HepG2 (cell line): Measurements from ENCODE around the gene STUB1. TPM values are rescaled to one million over a fixed set of nuclear protein-coding genes. Genes with fewer than 3 reads are reported as not detected.
A peak's percentile ranks its signal among the peaks of the same experiment; 100 is the strongest.

Experiments
- ATAC-seq: fragments of 200-7000 bp; cut with Tn5 transposase; 3 replicates; pipeline ENCODE4 v1.9.1; 2020; ENCODE audit warnings: mild to moderate bottlenecking, moderate library complexity
- BruUV-seq: library from RNA; stranded (reverse); fragments of 400-500 nt; replicated peaks from 2 replicates; lab custom pipeline; 2021; lab: Mats Ljungman, UMichigan
- CTCF ChIA-PET: fragments of 300-600 bp; formaldehyde crosslinking; extraction: SDS; loops from one replicate; lab custom pipeline; 2021; ENCODE audit warnings: low total read pairs, inconsistent platforms, low intra/inter-chr PET ratio; lab: Yijun Ruan, JAX
- POLR2A ChIA-PET: fragments of 350-600 bp; sonication (Branson Sonifier 250); formaldehyde crosslinking; loops from one replicate; lab custom pipeline; 2020; ENCODE audit warnings: antibody characterized with exemption, inconsistent platforms; lab: Yijun Ruan, JAX
- DNase-seq: peaks from one replicate; pipeline ENCODE4 v3.0.0-alpha.2; 2015; ENCODE audit warnings: low spot score
- FAIRE-seq: peaks from 3 replicates; lab custom pipeline; 2011; peaks lifted over from hg19 to GRCh38; lab: Jason Lieb, UNC
- H2AFZ ChIP-seq: one replicate; pipeline ENCODE4 v1.6.1; 2011; ENCODE audit warnings: low read length, inconsistent platforms
- H3K27ac ChIP-seq: fragments of 300-600 bp; 3 replicates; pipeline ENCODE4 v1.8.0; 2011; ENCODE audit warnings: mixed run types, mild to moderate bottlenecking, mixed read lengths, low read length, inconsistent platforms; ENCODE audit not compliant: insufficient read depth; ENCODE audit errors: extremely low read length
- H3K27me3 ChIP-seq, 2 experiments: fragments of 200-600 bp in 1 of 2; 2 replicates in 1 of 2; 3 replicates in 1 of 2; pipeline versions ENCODE4 v1.6.0 to v1.8.0; 2011; ENCODE audit warnings: low read length in 2 of 2, mild to moderate bottlenecking in 2 of 2, moderate library complexity in 2 of 2, inconsistent platforms in 1 of 2; ENCODE audit not compliant: insufficient read depth in 2 of 2, control insufficient read depth in 1 of 2
- H3K36me3 ChIP-seq, 2 experiments: fragments of 200-600 bp in 1 of 2; replicated peaks in 1 of 2; 2 replicates in 1 of 2; 3 replicates in 1 of 2; pipeline versions ENCODE4 v1.5.1 to v1.8.0; 2011; ENCODE audit warnings: low read length in 2 of 2, inconsistent platforms in 1 of 2; ENCODE audit not compliant: insufficient read depth in 2 of 2, control insufficient read depth in 1 of 2
- H3K4me1 ChIP-seq: 2 replicates; pipeline ENCODE4 v1.5.1; 2012; ENCODE audit warnings: low read length, inconsistent platforms; ENCODE audit not compliant: insufficient read depth
- H3K4me2 ChIP-seq: 2 replicates; pipeline ENCODE4 v1.6.0; 2011; ENCODE audit warnings: low read depth, low read length, inconsistent platforms
- H3K4me3 ChIP-seq, 3 experiments: fragments of 200-600 bp in 1 of 3; sonication (generic), shearing (Covaris generic) in 1 of 3; replicated peaks in 1 of 3; 2 replicates each; pipeline ENCODE4 v1.5.1; 2011 to 2016; ENCODE audit warnings: low read length in 3 of 3, inconsistent platforms in 2 of 3, low read depth in 2 of 3, mild to moderate bottlenecking in 2 of 3, control low read depth in 1 of 3, mixed read lengths in 1 of 3; ENCODE audit not compliant: insufficient read depth in 1 of 3
- H3K79me2 ChIP-seq: one replicate; pipeline ENCODE4 v1.6.1; 2011; ENCODE audit warnings: low read length, inconsistent platforms; ENCODE audit not compliant: insufficient read depth
- H3K9ac ChIP-seq: 2 replicates; pipeline ENCODE4 v1.6.0; 2011; ENCODE audit warnings: mild to moderate bottlenecking, low read depth, low read length, inconsistent platforms; ENCODE audit not compliant: insufficient read depth
- H3K9me3 ChIP-seq: 2 replicates; pipeline ENCODE4 v1.5.1; 2012; ENCODE audit warnings: mild to moderate bottlenecking, low read length
- H4K20me1 ChIP-seq: 2 replicates; pipeline ENCODE4 v1.6.0; 2011; ENCODE audit warnings: inconsistent platforms, mild to moderate bottlenecking, low read length, moderate library complexity; ENCODE audit not compliant: insufficient read depth
- ARID3A ChIP-seq: IDR thresholded peaks from 2 replicates; pipeline ENCODE4 v1.6.1; 2012; ENCODE audit warnings: low read depth, low read length, improper control_type of control experiment
- BATF2 ChIP-seq: sonication (generic); formaldehyde crosslinking; IDR thresholded peaks from 2 replicates; pipeline ENCODE4 v1.8.0; 2022; ENCODE audit warnings: mild to moderate bottlenecking, missing genetic modification reagents, moderate library complexity
- CENPX ChIP-seq: sonication (generic); formaldehyde crosslinking; IDR thresholded peaks from 2 replicates; pipeline ENCODE4 v1.9.0; 2021; ENCODE audit warnings: mild to moderate bottlenecking, missing genetic modification reagents, moderate library complexity
- FOXK1 ChIP-seq: sonication (generic); formaldehyde crosslinking; IDR thresholded peaks from 2 replicates; pipeline ENCODE4 v1.4.0; 2020; ENCODE audit warnings: low read depth, missing genetic modification reagents, borderline replicate concordance
- HBP1 ChIP-seq: IDR thresholded peaks from 2 replicates; pipeline ENCODE4 v1.6.1; 2016; ENCODE audit warnings: low read depth, control low read depth
- HDAC2 ChIP-seq: sonication (generic); formaldehyde crosslinking; IDR thresholded peaks from 2 replicates; pipeline ENCODE4 v1.4.0; 2020; ENCODE audit warnings: missing genetic modification reagents
- IKZF4 ChIP-seq: sonication (generic); formaldehyde crosslinking; IDR thresholded peaks from 2 replicates; pipeline ENCODE4 v1.5.1; 2020; ENCODE audit warnings: borderline replicate concordance, mild to moderate bottlenecking, low read depth, missing genetic modification reagents; ENCODE audit errors: not compliant biosample characterization
- KDM5B ChIP-seq: sonication (generic); formaldehyde crosslinking; IDR thresholded peaks from 2 replicates; pipeline ENCODE4 v1.4.0; 2020; ENCODE audit warnings: missing genetic modification reagents, mild to moderate bottlenecking, borderline replicate concordance
- NCOA1 ChIP-seq: sonication (generic); formaldehyde crosslinking; IDR thresholded peaks from 2 replicates; pipeline ENCODE4 v1.9.0; 2021; ENCODE audit warnings: missing genetic modification reagents
- PAF1 ChIP-seq: IDR thresholded peaks from 2 replicates; pipeline ENCODE4 v1.6.1; 2016; ENCODE audit warnings: missing genetic modification reagents, missing compliant biosample characterization
- PTBP1 ChIP-seq: fragments of 200-400 bp; formaldehyde crosslinking; IDR thresholded peaks from 2 replicates; pipeline ENCODE4 v1.6.1; 2018; ENCODE audit warnings: low read length, low read depth; ENCODE audit not compliant: poor library complexity, severe bottlenecking
- SAFB2 ChIP-seq: sonication (generic); formaldehyde crosslinking; IDR thresholded peaks from 2 replicates; pipeline ENCODE4 v1.5.1; 2020; ENCODE audit warnings: missing genetic modification reagents, low read depth, mild to moderate bottlenecking, borderline replicate concordance
- TSC22D2 ChIP-seq: sonication (generic); formaldehyde crosslinking; IDR thresholded peaks from 2 replicates; pipeline ENCODE4 v1.5.1; 2020; ENCODE audit warnings: missing genetic modification reagents, mild to moderate bottlenecking, borderline replicate concordance
- ZNF180 ChIP-seq: sonication (generic); formaldehyde crosslinking; IDR thresholded peaks from 2 replicates; pipeline ENCODE4 v1.4.0; 2020; ENCODE audit warnings: low read depth, missing genetic modification reagents, borderline replicate concordance
- ZNF274 ChIP-seq: sonication (generic); formaldehyde crosslinking; IDR thresholded peaks from 2 replicates; pipeline ENCODE4 v1.5.1; 2020; ENCODE audit warnings: mild to moderate bottlenecking, missing genetic modification reagents
- ZNF703 ChIP-seq: sonication (generic); formaldehyde crosslinking; IDR thresholded peaks from 2 replicates; pipeline ENCODE4 v1.5.1; 2020; ENCODE audit warnings: missing genetic modification reagents, mild to moderate bottlenecking, moderate library complexity, borderline replicate concordance
- ZSCAN21 ChIP-seq: sonication (generic); formaldehyde crosslinking; IDR thresholded peaks from 2 replicates; pipeline ENCODE4 v1.8.0; 2022; ENCODE audit warnings: mild to moderate bottlenecking, missing genetic modification reagents, moderate library complexity, borderline replicate concordance
- WGBS: methylation state at CpG from one replicate; pipeline ENCODE4 v1.1.6; 2017; ENCODE audit warnings: low lambda C conversion rate; 5-methylcytosine and 5-hydroxymethylcytosine counted together
- in situ Hi-C: cut with HindIII; loops from 2 replicates; pipeline ENCODE4 v1.10.0; 2017; ENCODE audit warnings: low pct_unique_long_range_greater_than_20kb; ENCODE audit not compliant: extremely low pct_ligation_motif_present
- intact Hi-C: fragments of 100-400 bp; cut with micrococcal nuclease; formaldehyde crosslinking; loops from one replicate; pipeline ENCODE4 v1.10.0; 2022; ENCODE audit not compliant: unreplicated experiment
- polyA plus RNA-seq, 8 experiments: library from polyadenylated mRNA; depleted of rRNA in 3 of 8; stranded (reverse) in 7 of 8; unstranded in 1 of 8; fragments of >200 nt; fragmentation: Illumina TruSeq in 4 of 8; extraction: Trizol in 4 of 8; gene quantifications; 2 replicates each; pipeline versions ENCODE4 v1.2.1 to v1.2.3, GENCODE V29; 2011 to 2016; ENCODE audit warnings: low read depth in 4 of 8, missing spikeins in 1 of 8, mixed read lengths in 1 of 8; ENCODE audit not compliant: insufficient read depth in 1 of 8
- total RNA-seq, 5 experiments: library from RNA; depleted of rRNA; stranded (reverse); fragments of >200 nt; fragmentation: Illumina TruSeq; extraction: Trizol; gene quantifications; 2 replicates each; pipeline ENCODE4 v1.2.3, GENCODE V29; 2016; ENCODE audit warnings: low read depth in 1 of 5
- TF ChIP-seq, protein P1 (sequence below): sonication (generic); formaldehyde crosslinking; IDR thresholded peaks from 2 replicates; pipeline ENCODE4 v1.4.0; 2020; ENCODE audit warnings: missing genetic modification reagents

Gene STUB1
- total and polyA plus RNA-seq, 2 of the 13 experiments (the other 11 are each of a cell fraction or from before 2014, with no cell fraction given), result 52.9 to 78.2 TPM

- peak; percentile 2 for ATAC-seq
- intact Hi-C loops, result no loop called here
- no TSS peak for BruUV-seq
- TF ChIP-seq SAFB2 (CRISPR knock-in tag), result no peak
- TF ChIP-seq TSC22D2 (CRISPR knock-in tag), result no peak
- 0 out of 2 replicates have a peak, but pooled peaks have one; percentile 10 for TF ChIP-seq KDM5B (CRISPR knock-in tag)
- TF ChIP-seq IKZF4 (CRISPR knock-in tag), result peak; percentile 19
- TF ChIP-seq CENPX (CRISPR knock-in tag), result no peak
- 0 out of 2 replicates have a peak, but pooled peaks have one; percentile 35 for TF ChIP-seq NCOA1 (CRISPR knock-in tag)
- TF ChIP-seq HBP1, result 0 out of 2 replicates have a peak, but pooled peaks have one; percentile 6
- TF ChIP-seq ZNF274 (CRISPR knock-in tag), result no peak
- TF ChIP-seq ZSCAN21, result 0 out of 2 replicates have a peak, but pooled peaks have one; percentile 6
- TF ChIP-seq, protein P1, sequence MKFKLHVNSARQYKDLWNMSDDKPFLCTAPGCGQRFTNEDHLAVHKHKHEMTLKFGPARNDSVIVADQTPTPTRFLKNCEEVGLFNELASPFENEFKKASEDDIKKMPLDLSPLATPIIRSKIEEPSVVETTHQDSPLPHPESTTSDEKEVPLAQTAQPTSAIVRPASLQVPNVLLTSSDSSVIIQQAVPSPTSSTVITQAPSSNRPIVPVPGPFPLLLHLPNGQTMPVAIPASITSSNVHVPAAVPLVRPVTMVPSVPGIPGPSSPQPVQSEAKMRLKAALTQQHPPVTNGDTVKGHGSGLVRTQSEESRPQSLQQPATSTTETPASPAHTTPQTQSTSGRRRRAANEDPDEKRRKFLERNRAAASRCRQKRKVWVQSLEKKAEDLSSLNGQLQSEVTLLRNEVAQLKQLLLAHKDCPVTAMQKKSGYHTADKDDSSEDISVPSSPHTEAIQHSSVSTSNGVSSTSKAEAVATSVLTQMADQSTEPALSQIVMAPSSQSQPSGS, result no peak
- no peak for TF ChIP-seq ZNF180
- TF ChIP-seq ARID3A, result no peak
- no peak for TF ChIP-seq ZNF703 (CRISPR knock-in tag)
- TF ChIP-seq PAF1 (CRISPR knock-in tag), result no peak
- no peak for TF ChIP-seq BATF2 (CRISPR knock-in tag)
- TF ChIP-seq PTBP1, result no peak
- TF ChIP-seq HDAC2, result no peak
- no peak for TF ChIP-seq FOXK1 (CRISPR knock-in tag)
These were observed 1.9 kb upstream of the STUB1 start for GRCh38 chr16:678209-678857.

More at GRCh38 chr16:678209-678857, 1.9 kb upstream of the STUB1 start:
- H3K79me2 ChIP-seq, result peaks cover 16% of the 10 kb centered on the region
- ChIA-PET POLR2A (interaction anchor here (0.6 to 4.4 kb wide), 9 partner anchors 11 to 276 kb away, joined by 3 to 34 read pairs (median 7); partner anchors contain the start of genes ANTKMT, METTL26, RHOT2 and WDR24), CTCF (no interaction called here)
- no peaks in the 10 kb centered on the region for H3K9me3 ChIP-seq
- DNase-seq (no peak), FAIRE-seq (no peak)
- peak overlapping the region; percentile 99 for H3K4me2 ChIP-seq
- peak overlapping the region in 2 of 3 experiments; percentile 61 to 85; a peak in 4 of 6 replicates for H3K4me3 ChIP-seq
- 66% methylated on average over 11 of the region's 21 CpGs for WGBS
- H3K27ac ChIP-seq, result peak overlapping the region; percentile 80
- H3K36me3 ChIP-seq, result peaks cover 12 to 17% of the 10 kb centered on the region in 2 experiments; a peak in 4 of 5 replicates
- in situ Hi-C loops, result no loop called here
- H3K27me3 ChIP-seq, result no peaks in the 10 kb centered on the region; a peak in 1 of 5 replicates
- peaks cover 48% of the 10 kb centered on the region for H3K4me1 ChIP-seq
- peak overlapping the region; percentile 75 for H3K9ac ChIP-seq
- H4K20me1 ChIP-seq, result 0 out of 2 replicates have a peak, but pooled peaks cover 3% of the 10 kb centered on the region
- H2AFZ ChIP-seq, result no peak overlapping the region
